ENCODE measurements around the gene SOX6.

SOX6 gene

DNA sequence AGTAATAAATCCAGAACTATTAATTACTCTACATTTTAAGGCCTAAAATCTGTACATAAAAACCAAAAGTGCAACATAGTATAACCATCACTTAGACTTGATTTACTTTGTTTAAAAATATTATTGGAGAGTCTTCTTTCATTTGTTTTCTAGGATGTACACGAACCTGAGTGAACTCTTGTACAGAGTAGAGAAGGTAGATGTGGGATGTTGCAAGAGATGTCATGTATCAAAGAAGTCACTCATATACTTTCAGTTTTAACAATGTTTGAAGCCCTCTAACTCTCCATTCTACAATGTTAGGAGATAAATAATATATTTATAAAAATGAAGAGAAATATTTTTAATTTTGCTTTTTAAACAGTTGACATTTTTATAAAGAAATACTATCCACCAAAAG, 38.6 kb downstream of the SOX6 start:
- no peak for DNase-seq (ENCODE audit: low spot score)

DNA sequence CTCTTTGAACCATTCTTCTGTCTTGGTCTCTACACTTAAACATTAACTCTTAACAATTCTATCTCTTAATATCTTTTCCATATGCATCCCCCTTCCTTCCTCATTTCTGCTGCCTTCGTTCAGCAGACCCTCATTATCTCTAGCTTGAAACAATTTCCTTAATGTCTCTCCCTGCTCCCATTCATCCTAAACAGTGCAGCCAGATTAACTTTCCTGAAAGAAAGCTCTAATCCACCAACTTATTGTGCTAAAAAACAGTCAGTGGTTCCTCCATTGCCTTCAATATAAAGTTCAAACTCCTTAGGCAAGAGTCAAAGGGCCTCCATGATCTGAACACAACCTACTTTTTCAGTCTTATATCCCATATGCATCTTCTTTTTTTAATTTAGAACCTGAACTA, 42.5 kb downstream of the SOX6 start:
- no peak for DNase-seq (ENCODE audit: low spot score)

DNA sequence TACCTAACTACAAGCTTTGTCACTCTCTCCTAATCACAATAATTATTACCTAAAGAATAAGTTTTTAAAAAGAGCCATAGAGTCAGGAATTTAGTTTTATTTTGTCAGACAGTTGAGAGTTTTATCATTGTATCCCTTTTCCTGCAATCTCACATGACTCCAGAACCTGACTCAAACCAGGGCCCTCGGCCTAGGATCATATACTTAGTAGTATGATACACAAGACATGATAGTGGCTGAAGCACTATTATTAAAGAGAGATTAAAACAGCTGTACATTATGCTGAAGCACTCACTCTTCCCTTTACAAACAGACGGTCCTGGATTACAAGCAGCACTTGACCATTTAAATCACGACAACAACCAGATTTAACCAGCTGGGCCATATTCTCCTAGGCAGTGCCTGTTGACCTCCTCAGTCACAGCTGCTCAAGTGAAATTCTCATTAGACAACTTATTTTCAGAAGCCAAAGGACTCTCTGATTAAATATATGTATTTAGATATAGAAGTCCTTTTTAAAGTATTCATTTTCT, 44.0 kb downstream of the SOX6 start:
- DNase-seq (ENCODE audit: low spot score): no peak

DNA sequence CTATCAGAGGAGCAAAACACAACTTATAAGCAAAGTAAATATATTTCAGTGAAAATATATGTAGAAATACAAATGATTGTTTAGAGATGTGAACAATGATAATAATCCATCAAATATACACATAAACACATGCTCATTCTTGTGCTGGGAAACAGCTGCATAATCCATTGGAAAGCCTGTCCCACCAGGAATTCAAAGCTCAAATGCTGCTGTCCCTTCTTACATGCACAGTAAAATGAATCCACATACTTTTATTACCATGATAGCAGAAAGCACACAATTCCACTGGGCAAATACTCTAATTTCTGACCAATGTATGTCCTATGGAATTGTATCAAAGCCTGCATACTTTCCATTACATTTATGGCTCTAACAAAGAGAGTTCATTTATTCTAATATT, 44.5 kb downstream of the SOX6 start:
- no peak for DNase-seq (ENCODE audit: low spot score)

DNA sequence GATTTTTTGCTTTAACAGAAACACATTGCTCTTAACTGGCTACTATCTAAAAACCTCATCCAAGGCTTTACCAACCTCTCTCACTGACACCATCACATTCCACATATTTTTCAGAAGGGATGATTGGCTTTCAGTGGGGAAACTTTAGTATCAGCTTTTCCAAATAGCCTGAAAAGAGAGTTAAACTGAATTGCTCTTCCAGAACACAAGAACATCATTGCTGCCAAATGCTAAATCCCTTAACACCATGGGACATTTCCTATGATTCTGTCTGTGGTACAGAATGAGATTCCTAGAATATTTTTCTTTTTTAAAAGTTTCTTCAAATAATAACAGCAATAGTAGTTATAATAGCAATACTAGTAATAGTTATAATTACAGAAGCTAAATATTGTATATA, 45.4 kb downstream of the SOX6 start:
- no peak for DNase-seq (ENCODE audit: low spot score)

DNA sequence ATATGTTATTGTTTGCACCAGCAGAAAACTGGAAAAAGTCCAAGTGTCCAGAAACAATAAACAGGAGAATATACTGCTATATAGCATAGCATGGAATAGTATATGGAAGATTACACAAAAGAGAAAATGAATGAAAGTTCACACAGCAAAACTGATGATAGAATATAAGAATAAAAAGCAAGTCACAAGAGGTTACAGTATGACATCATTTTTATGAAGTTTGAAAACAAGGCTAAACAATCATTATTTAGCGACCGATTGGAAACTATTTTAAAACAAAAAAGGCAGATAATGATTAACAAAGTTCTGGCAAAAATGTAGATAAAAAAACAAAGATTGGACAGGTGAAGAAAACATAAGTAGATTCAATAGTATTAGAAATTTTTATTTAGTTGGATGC, 47.1 kb downstream of the SOX6 start:
- no peak for DNase-seq (ENCODE audit: low spot score)

DNA sequence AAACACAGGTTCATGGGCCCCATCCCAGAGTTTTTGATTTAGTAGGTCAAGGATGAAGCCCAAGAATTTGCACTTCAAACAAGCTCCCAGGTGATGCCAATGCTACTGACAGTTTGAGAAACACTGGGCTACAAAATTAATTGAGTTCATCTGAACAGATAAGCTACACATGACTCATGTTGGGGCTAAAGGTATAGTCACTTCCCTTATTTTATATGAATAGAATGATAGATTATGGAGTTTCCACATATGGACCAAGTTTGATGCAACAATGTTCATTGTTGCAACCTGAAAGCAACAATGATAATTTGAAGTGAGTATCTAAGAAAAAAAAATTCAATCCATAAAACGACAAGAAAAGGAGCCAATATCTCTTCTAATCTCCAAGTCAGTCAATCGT, 54.9 kb downstream of the SOX6 start:
- DNase-seq (ENCODE audit: low spot score): no peak

DNA sequence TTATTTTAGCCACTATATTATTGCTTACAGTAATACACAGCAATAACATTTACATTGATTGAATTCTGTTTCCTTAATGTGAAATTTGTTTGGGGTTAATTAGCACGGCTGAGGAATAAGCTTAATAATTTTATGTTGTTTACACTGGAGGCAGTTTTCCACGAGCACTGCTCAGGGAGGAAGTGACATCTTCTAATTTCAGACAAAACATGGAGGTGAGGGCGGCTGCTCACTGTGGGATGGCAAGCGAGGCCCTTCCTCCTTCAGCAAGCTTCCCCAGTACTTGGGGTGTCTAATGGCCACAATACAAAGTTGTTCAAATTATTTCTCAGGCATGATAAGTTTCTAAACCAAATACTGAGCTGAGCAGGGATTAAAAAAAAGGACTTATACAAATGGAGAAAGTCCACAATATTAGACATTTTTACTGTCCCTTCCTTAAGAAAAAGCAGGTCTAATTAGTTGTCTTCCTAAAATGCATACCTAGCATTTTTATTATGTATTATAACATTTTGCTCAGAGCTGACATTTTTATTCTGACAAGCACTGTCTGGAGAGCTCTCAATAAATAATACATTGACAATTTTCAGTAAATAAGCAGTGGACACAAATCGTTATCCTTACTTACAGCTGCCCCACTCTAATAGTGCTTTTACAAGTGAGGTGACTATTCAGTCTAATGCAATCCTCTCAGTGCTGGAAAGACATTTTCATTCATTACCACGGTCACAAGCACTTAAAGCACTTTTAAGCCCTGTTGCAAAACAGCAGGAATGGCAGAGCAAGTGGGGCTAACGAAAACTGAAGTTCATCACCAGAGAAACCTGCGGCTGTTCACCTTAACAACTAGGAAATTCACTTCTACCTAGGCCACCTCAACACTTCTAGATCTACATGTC, 56.2 kb downstream of the SOX6 start:
- no peak for DNase-seq (ENCODE audit: low spot score)

DNA sequence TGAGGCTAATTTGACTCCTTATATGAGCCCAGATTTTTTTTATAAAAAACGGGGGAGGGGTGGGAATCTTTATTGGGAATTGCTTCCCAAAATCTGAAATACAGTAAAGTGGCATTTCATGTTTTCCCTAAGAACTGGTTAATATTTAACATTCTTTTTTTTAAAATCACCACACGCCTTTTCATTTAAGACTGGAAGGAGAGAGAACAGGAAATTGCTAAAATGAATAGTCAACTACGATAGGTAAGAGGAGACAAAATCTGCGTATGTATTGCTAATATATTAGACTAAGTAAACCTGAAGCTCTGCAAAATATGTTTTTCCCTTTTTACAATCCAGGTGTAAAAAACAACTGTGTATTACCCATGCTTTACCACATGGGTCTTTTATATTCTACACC, 57.0 kb downstream of the SOX6 start:
- DNase-seq (ENCODE audit: low spot score): no peak

DNA sequence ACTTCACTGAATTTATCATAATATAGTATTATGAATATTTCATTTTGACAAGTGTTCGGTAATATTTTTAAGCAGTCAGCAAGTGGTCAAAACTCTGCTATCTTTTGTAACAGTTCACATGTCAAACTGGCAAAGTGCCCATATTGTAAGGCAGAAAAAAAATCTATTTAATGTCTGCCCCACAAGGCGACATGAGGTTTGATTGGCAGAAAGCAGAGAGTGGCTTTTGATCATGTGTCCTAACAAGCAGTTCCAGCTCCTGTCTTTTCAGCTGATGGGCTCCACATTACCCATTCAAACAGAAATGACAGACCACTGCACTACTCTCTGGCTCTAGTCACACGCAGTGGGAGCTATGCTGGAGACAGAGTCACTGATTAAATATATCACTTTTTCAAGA, 59.0 kb downstream of the SOX6 start:
- no peak for DNase-seq (ENCODE audit: low spot score)

DNA sequence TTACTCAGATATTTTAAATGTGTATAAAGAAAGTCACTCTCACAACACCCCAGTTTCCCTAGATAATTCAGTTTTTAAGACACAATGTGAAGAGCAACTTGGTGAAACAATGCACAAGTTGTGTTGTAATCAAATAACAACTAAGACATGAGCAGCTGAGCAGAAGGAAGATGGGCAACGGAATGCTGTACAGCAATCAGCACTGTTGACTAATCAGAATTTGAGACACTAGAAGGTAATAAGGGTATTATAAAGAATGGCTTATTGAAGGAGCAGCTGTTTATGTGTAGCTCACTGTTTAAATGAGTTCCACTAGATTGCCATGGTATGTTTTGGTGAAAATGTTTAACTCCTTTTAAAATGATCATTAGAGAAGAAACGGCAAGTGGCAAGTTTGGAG, 60.1 kb downstream of the SOX6 start:
- no peak for DNase-seq (ENCODE audit: low spot score)

DNA sequence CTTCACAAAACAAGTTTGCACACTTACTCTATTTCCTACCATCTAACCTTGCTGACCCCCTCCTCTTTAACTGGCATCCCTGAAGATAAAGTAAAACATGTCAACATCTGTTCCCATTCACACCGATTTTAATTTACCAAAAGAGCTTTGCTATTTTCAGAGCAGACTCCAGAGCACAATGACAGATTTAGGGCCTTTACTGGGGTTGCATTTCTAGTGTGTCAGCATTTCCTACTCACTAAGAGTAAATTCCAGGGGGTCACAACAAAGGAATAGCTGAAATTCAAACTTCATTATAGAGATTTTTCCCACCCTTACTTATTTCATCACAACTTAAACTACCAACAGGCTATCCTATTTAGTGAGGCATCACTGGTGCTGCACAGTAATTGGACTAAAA, 60.8 kb downstream of the SOX6 start:
- DNase-seq (ENCODE audit: low spot score): no peak

DNA sequence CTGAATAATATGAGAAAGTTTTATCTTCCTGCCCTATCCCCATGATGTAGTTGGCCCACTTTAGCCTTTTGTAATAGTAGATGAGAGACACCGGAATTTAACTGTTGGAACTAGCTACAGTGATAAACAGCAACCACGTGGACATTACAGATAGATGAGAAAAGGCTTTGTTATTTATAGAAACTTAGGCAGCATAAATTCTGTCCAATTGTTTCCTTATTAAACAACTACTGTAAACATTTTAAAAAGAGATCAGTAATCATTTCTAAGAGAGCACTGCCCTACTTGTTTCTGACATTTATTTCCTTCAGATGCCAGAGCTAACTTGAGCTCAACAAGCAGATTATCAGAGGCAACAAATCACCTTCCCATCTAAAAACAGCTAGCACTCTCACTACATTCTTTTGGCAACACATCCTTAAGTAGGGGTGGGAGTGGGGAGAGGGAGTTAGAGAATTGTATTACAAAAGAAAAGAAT, 63.1 kb downstream of the SOX6 start:
- peak; percentile 9 for DNase-seq (ENCODE audit: low spot score)

DNA sequence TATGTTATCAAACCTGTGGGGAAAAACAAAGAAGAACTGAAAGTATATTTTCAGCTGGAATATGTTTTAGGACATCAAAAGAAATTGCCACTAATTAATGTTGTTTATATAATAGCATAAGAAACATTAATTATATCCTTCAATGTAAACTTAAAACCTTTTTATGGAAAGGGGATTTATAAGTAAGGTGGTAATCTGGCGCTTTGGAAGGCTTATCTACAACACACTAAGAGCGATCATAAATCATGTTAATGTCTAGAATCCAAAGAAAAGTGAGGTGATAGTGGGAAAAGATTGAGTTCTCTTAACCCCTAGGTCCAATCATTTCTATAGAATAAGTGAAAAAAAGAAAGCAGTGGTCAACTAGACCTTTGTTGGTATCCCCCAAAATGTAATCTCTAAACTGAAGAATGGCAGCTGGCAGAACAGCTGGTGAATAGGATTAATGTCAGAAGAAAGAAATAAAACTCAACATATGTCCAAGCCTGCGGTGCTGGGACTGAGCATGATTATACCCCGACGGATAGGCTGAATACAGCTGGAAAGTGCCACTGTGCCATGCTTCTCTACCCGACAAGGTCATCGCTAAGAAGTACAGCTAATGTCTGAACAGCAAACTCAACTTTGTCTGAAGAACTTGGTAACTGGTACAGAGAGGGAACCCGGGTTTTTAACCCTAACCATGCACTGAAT, 64.0 kb downstream of the SOX6 start:
- no peak for DNase-seq (ENCODE audit: low spot score)

DNA sequence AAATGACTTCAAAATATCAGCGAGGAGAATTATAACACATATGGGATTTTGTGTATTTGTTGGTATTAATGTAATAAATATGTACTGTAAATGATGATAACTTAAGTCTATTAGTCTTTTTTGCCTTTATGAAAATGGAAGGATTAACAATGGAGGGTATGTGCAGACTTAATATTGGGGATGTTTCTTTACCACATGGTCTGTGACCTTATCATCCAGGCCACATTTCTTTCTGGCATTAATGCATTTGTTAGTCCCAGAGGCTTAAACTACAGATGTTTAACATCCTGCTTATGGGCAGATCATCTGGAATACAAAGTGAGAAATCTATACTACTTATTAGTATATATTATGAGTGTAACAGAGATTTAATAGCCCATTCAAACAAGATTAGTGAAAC, 64.6 kb downstream of the SOX6 start:
- DNase-seq (ENCODE audit: low spot score): no peak

DNA sequence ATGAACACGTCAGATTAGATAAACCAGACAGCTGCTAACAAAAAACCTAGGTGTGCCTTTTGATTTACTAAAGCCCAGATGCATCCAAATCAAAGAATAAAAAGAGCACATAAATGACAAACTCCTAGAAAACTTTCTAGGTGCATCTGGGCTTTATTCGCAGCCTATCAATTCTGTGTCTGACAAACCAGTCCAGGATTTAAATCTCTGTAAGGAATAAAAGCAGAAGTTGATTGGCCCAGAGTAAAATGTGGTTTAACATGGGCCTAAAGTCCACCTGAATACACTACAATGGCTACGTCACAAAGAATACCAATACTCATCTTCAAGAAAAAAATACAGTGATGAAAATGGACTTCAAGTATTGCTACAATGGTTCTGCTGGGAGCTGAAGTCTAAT, 66.8 kb downstream of the SOX6 start:
- no peak for DNase-seq (ENCODE audit: low spot score)

DNA sequence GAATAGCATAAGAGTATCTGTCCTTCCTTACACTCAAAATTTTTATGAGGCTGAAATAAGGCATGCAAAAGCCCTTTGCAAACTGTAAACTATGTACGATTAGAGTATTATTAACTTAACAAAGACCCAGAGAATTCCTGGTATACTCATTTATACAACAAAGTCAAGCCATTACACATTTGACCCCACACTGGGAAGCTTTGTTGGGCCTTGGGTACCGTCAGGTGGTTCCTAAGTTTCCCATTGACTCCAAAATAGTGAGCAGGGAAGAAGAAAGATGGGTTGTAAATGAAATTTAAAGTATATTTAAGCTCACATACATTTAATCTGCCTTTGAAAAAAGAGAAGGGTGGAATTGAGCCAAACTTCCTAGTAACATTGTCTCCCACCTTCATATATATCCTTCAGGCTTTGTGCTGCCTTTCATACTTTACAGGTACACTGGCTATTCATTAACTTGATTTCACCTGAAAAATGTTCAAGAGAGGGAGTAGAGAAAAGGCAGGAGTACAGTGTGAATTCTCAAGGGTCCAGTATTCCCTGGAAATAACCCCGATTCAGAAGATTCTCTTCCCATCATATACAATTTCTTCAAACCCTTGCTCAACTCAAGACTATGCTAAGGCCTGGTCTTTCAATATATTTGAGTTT, 68.6 kb downstream of the SOX6 start:
- no peak for DNase-seq (ENCODE audit: low spot score)

DNA sequence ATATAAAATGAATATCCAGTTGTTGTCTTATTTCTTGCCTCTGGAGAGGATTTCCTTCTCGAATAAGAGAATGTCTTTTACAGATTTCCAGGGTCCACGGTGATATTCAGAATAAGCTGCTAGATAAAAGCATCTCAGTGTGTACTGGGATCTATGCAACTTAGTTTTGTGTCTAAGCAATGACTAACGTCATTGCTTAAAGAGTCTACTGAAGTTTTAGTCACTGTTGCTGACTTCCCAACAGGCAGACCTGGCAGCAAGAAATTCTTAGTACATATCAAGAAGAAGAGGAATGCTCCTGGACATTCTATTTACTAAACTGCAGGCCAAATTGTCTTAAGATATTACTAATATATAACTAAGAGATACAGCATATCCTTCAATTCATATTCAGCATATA, 70.3 kb downstream of the SOX6 start:
- no peak for DNase-seq (ENCODE audit: low spot score)

DNA sequence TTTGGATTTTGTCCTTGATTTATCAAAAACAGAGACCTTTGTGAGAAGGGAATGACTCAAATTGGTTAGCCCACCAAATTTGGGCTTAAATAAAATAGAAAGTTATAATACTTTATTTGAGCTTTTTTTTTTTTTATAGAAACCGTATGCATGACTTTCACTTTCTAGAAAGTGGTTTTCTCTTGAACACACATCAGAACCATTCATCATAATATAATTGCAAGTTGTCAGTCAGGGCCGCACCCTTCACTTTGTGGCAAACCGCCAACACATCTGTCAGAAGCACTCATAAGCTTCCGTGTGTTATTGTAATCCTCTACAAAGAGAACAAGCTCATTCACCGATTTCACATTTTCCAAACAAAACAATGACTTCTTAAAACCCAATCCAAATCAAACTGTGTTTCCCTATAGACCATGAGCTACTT, 76.1 kb downstream of the SOX6 start:
- no peak for DNase-seq (ENCODE audit: low spot score)

DNA sequence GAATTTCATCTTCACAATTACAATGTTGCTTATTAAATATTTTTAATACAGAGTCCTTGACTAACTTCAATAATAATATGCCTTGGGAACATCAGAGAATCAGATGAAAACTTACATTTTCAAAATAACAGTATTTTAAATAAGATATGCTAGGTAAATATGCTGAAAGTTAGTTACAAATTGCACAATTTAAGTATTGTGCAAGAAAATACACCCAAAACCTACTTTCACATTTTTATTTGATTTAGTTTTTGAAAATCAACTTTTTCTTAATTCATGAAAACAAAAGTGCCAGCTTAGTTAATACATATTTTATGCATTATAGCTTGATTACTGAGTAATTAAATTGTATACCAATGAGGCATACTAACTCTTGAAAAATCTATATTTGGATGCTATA, 76.8 kb downstream of the SOX6 start:
- no peak for DNase-seq (ENCODE audit: low spot score)

DNA sequence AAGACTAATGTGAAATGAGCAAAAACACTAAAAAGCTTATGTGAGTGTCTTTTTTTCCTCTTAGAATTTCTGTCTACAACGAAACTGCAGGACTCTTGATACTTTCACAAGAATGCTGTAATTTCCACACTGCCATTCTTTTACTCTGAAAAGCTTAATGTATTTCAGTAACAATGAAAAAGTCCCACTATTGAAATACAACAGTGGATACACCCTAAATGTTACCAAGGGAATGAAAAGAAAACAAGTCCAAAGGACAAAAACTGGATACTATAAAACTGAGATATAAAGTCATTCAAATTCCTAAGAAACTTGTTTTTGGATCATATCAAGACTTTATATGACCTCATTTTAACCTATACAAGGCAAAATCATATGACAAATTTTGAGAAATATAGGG, 77.4 kb downstream of the SOX6 start:
- DNase-seq (ENCODE audit: low spot score): no peak

DNA sequence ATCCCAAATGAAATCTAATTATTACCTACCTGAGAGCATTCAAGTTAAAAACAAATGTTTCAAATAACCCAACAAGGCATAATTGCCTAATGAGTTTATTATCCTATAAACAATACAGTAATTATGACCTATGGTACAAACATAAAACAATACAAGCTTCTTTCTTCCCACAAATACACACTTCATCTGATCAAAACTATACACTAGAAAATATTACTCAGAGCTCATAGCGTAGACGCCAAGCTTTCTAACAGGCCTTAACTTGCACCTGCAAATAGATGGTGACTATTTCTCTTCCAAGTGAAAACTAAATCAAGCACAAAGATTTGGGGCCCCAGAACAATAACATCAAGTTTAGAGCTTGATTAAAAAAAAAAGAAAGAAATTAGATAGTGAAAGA, 78.1 kb downstream of the SOX6 start:
- no peak for DNase-seq (ENCODE audit: low spot score)

DNA sequence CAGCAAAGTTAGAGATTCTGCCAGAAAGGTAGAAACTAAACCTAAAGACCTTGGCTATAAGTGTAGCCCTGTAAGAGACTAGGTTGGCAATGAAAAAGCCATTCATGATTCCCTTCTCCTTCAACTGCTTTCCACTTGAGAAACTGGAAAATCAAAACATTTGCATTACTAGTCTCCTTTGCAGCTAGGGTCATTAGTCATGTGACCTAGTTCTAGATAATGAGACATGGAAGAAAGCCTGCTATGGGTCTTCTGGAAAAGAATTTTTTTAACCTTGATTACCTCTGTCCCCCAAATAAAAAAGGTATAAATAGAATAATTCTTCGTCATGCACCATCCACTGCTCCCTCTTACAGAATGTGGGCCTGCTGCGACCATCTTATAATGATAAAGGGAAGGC, 80.1 kb downstream of the SOX6 start:
- no peak for DNase-seq (ENCODE audit: low spot score)

Data from AG08396 (cell line).